HEK293 (cell line): ENCODE results near the gene NAT16.

Experiments
- CTCF ChIA-PET: fragments of 350-600 bp; formaldehyde crosslinking; extraction: SDS; loops from one replicate; lab custom pipeline; 2021; ENCODE audit warnings: antibody characterized with exemption; lab: Yijun Ruan, JAX
- POLR2A ChIA-PET: fragments of 300-600 bp; formaldehyde crosslinking; extraction: SDS; loops from one replicate; lab custom pipeline; 2020; ENCODE audit warnings: antibody characterized with exemption, inconsistent platforms; lab: Yijun Ruan, JAX
- H3K27ac ChIP-seq: fragments of 200-500 bp; sonication (Bioruptor generic); 2 replicates; pipeline ENCODE4 v1.5.1; 2014; ENCODE audit warnings: low read depth, low read length, control low read depth, inconsistent platforms; ENCODE audit errors: extremely low read depth
- H3K36me3 ChIP-seq, 2 experiments: fragments of 200-500 bp in 1 of 2; sonication (Bioruptor generic) in 1 of 2; 1 replicate in 1 of 2; 2 replicates in 1 of 2; pipeline ENCODE4 v1.5.1; 2014 to 2017; ENCODE audit warnings: inconsistent platforms in 2 of 2, low read length in 2 of 2; ENCODE audit not compliant: control insufficient read depth in 2 of 2, insufficient read depth in 1 of 2
- H3K4me1 ChIP-seq: fragments of 200-500 bp; sonication (Bioruptor generic); 2 replicates; pipeline ENCODE4 v1.5.1; 2014; ENCODE audit warnings: mild to moderate bottlenecking, low read length, inconsistent platforms; ENCODE audit not compliant: control insufficient read depth, insufficient read depth
- H3K4me3 ChIP-seq: 2 replicates; pipeline ENCODE4 v1.5.1; 2011; ENCODE audit warnings: low read depth, mild to moderate bottlenecking, control low read depth, low read length, moderate library complexity
- H3K9me3 ChIP-seq: fragments of 200-500 bp; sonication (Bioruptor generic); 2 replicates; pipeline ENCODE4 v1.5.1; 2014; ENCODE audit warnings: low read depth, low read length, inconsistent platforms; ENCODE audit not compliant: control insufficient read depth, insufficient read depth
- HOXA7 ChIP-seq: sonication (generic); formaldehyde crosslinking; IDR thresholded peaks from 2 replicates; pipeline ENCODE4 v1.8.1; 2022; ENCODE audit warnings: missing genetic modification reagents, borderline replicate concordance
- MYNN ChIP-seq: fragments of 450-650 bp; formaldehyde crosslinking; IDR thresholded peaks from 2 replicates; pipeline ENCODE4 v1.5.1; 2016; ENCODE audit warnings: missing biosample characterization, missing genetic modification characterization, borderline replicate concordance
- PATZ1 ChIP-seq: fragments of 450-650 bp; formaldehyde crosslinking; IDR thresholded peaks from 2 replicates; pipeline ENCODE4 v1.5.1; 2016; ENCODE audit warnings: missing biosample characterization, missing genetic modification characterization
- PBX3 ChIP-seq: sonication (generic); formaldehyde crosslinking; IDR thresholded peaks from 2 replicates; pipeline ENCODE4 v1.8.1; 2022; ENCODE audit warnings: mild to moderate bottlenecking, moderate library complexity, missing genetic modification reagents
- ZBTB7A ChIP-seq: fragments of 450-650 bp; formaldehyde crosslinking; IDR thresholded peaks from 2 replicates; pipeline ENCODE4 v1.5.1; 2016; ENCODE audit warnings: low read depth, missing biosample characterization, missing genetic modification characterization
- ZBTB8A ChIP-seq: fragments of 450-650 bp; formaldehyde crosslinking; IDR thresholded peaks from 2 replicates; pipeline ENCODE4 v1.5.1; 2016; ENCODE audit warnings: missing biosample characterization, missing genetic modification characterization
- ZNF138 ChIP-seq: fragments of 450-650 bp; formaldehyde crosslinking; IDR thresholded peaks from 2 replicates; pipeline ENCODE4 v1.5.1; 2016; ENCODE audit warnings: missing biosample characterization, missing genetic modification characterization, borderline replicate concordance
- ZNF146 ChIP-seq: fragments of 450-650 bp; formaldehyde crosslinking; IDR thresholded peaks from 2 replicates; pipeline ENCODE4 v1.5.1; 2016; ENCODE audit warnings: missing biosample characterization, missing genetic modification characterization
- ZNF155 ChIP-seq: fragments of 450-650 bp; formaldehyde crosslinking; IDR thresholded peaks from 2 replicates; pipeline ENCODE4 v1.5.1; 2016; ENCODE audit warnings: missing biosample characterization, missing genetic modification characterization
- ZNF26 ChIP-seq: fragments of 450-650 bp; formaldehyde crosslinking; IDR thresholded peaks from 2 replicates; pipeline ENCODE4 v1.5.1; 2016; ENCODE audit warnings: missing biosample characterization, missing genetic modification characterization
- ZNF324 ChIP-seq: fragments of 450-650 bp; formaldehyde crosslinking; IDR thresholded peaks from 2 replicates; pipeline ENCODE4 v1.5.1; 2016; ENCODE audit warnings: missing biosample characterization, missing genetic modification characterization
- ZNF341 ChIP-seq: fragments of 450-650 bp; formaldehyde crosslinking; IDR thresholded peaks from 2 replicates; pipeline ENCODE4; 2016; ENCODE audit warnings: low read depth, missing biosample characterization, missing genetic modification characterization
- ZNF521 ChIP-seq: fragments of 450-650 bp; formaldehyde crosslinking; IDR thresholded peaks from 2 replicates; pipeline ENCODE4 v1.5.1; 2017; ENCODE audit warnings: missing biosample characterization, mild to moderate bottlenecking, missing genetic modification characterization
- ZNF529 ChIP-seq: fragments of 450-650 bp; formaldehyde crosslinking; IDR thresholded peaks from 2 replicates; pipeline ENCODE4 v1.5.1; 2017; ENCODE audit warnings: missing genetic modification characterization, missing biosample characterization; ENCODE audit not compliant: insufficient replicate concordance
- ZNF600 ChIP-seq: fragments of 450-650 bp; formaldehyde crosslinking; IDR thresholded peaks from 2 replicates; pipeline ENCODE4 v1.5.1; 2016; ENCODE audit warnings: missing biosample characterization, missing genetic modification characterization
- ZNF629 ChIP-seq: fragments of 450-650 bp; formaldehyde crosslinking; IDR thresholded peaks from 2 replicates; pipeline ENCODE4 v1.5.1; 2017; ENCODE audit warnings: missing biosample characterization, missing genetic modification characterization
- ZNF830 ChIP-seq: fragments of 450-650 bp; IDR thresholded peaks from 2 replicates; pipeline ENCODE4 v1.5.0; 2018; ENCODE audit warnings: missing biosample characterization, missing genetic modification characterization, low read depth, mild to moderate bottlenecking, moderate library complexity
- ZSCAN4 ChIP-seq: fragments of 450-650 bp; formaldehyde crosslinking; IDR thresholded peaks from 2 replicates; pipeline ENCODE4 v1.5.1; 2017; ENCODE audit warnings: missing biosample characterization, missing genetic modification characterization
- TF ChIP-seq, protein P1 (sequence below): fragments of 450-650 bp; formaldehyde crosslinking; IDR thresholded peaks from 2 replicates; pipeline ENCODE4 v1.5.1; 2017; ENCODE audit warnings: missing biosample characterization, mild to moderate bottlenecking, missing genetic modification characterization, moderate library complexity
- TF ChIP-seq, protein P2 (sequence below): fragments of 450-650 bp; formaldehyde crosslinking; IDR thresholded peaks from 2 replicates; pipeline ENCODE4 v1.5.1; 2016; ENCODE audit warnings: missing biosample characterization, missing genetic modification characterization

Gene NAT16

DNA sequence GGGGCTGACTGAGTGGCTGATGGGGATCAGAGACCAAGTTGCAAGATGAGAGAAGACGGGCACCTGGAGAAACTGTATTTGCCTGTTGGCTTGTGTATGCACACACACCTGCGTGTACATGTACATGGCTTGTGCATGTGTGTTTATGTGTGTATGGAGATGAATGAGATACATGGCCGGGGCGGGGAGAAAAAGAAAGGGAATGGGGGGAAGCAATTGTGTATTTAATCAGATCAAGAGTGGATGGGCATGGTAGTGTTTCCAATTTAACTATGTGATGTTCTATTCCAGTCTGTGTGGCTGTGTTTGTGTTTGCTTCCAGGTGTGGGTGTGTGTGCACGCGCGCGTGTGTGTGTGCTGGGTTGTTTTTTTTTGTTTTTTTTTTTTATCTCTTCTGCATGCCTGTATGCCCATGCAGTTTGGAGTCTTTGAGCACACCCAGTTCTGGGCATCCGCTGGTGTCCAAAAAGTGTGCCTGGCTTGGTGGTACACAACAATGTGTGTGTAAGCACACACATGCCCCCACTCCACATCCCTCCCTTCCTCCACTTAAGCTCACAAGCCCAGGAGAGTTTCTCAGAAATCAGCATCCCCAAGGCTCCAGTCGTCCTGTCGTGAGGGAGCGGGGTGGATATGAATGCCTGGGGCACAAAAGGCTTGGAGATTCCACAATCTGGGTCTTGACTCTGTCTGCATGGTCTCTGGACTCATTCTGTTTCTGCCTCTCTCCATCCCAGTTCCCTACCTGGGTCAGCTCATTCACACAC lies 12.3 kb downstream of the NAT16 start (continued):
- TF ChIP-seq ZNF600 (tag by site-specific recombination) (peak; percentile 66; the same call in 1 of the 2 replicates), PATZ1 (tag by site-specific recombination) (peak; percentile 78; the same call in 1 of the 2 replicates), ZNF830 (tag by site-specific recombination) (no peak), ZSCAN4 (tag by site-specific recombination) (peak; percentile 65), ZNF155 (no peak), ZBTB7A (tag by site-specific recombination) (0 out of 2 replicates have a peak, but pooled peaks have one; percentile 39), MYNN (no peak), ZNF529 (tag by site-specific recombination) (no peak), HOXA7 (CRISPR knock-in tag) (no peak), ZNF629 (tag by site-specific recombination) (peak; percentile 14; the same call in 1 of the 2 replicates), ZNF26 (tag by site-specific recombination) (no peak)
- TF ChIP-seq, all 188 proteins: peak for 8

GRCh38 chr7:101166909-101167644 lies 13.0 kb downstream of the NAT16 start:
- CTCF ChIA-PET, result interaction anchor here (2.4 kb wide), 1 partner anchor 23 kb away, joined by 14 read pairs; no protein-coding TSS in a partner anchor
- H3K4me1 ChIP-seq, result peaks cover 20% of the 10 kb centered on the region
- H3K27ac ChIP-seq, result no peak overlapping the region
- POLR2A ChIA-PET, result interaction anchor here (0.6 kb wide), 1 partner anchor 138 kb away, joined by 3 read pairs; no protein-coding TSS in a partner anchor
- H3K36me3 ChIP-seq, result no peaks in the 10 kb centered on the region
- H3K4me3 ChIP-seq, result no peak overlapping the region
- H3K9me3 ChIP-seq, result no peaks in the 10 kb centered on the region
- peak; percentile 31; the same call in 1 of the 2 replicates for TF ChIP-seq ZBTB8A (tag by site-specific recombination)
- TF ChIP-seq ZNF521 (tag by site-specific recombination), result no peak
- TF ChIP-seq, protein P1, sequence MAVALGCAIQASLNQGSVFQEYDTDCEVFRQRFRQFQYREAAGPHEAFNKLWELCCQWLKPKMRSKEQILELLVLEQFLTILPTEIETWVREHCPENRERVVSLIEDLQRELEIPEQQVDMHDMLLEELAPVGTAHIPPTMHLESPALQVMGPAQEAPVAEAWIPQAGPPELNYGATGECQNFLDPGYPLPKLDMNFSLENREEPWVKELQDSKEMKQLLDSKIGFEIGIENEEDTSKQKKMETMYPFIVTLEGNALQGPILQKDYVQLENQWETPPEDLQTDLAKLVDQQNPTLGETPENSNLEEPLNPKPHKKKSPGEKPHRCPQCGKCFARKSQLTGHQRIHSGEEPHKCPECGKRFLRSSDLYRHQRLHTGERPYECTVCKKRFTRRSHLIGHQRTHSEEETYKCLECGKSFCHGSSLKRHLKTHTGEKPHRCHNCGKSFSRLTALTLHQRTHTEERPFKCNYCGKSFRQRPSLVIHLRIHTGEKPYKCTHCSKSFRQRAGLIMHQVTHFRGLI (tag by site-specific recombination), result no peak
- TF ChIP-seq HOXA7 (CRISPR knock-in tag), result no peak
- TF ChIP-seq, protein P2, sequence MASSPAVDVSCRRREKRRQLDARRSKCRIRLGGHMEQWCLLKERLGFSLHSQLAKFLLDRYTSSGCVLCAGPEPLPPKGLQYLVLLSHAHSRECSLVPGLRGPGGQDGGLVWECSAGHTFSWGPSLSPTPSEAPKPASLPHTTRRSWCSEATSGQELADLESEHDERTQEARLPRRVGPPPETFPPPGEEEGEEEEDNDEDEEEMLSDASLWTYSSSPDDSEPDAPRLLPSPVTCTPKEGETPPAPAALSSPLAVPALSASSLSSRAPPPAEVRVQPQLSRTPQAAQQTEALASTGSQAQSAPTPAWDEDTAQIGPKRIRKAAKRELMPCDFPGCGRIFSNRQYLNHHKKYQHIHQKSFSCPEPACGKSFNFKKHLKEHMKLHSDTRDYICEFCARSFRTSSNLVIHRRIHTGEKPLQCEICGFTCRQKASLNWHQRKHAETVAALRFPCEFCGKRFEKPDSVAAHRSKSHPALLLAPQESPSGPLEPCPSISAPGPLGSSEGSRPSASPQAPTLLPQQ (tag by site-specific recombination), result 0 out of 2 replicates have a peak, but pooled peaks have one; percentile 43
- no peak for TF ChIP-seq PBX3 (CRISPR knock-in tag)
- no peak for TF ChIP-seq ZNF341 (tag by site-specific recombination)
- TF ChIP-seq ZNF146 (tag by site-specific recombination), result no peak
- no peak for TF ChIP-seq ZNF138
- no peak for TF ChIP-seq ZNF324
